ENCODE results near the gene NBL1. TPM values are rescaled to one million over a fixed set of nuclear protein-coding genes. Genes with fewer than 3 reads are reported as not detected.

Gene NBL1
- total and polyA plus RNA-seq, 8 donors = 63.2 to 257 (median 101) TPM

GRCh38 chr1:19640363-19641316, 3.5 kb upstream of the NBL1 start:
- DNase-seq = peak; percentile 56 to 61
- peaks cover 0 to 24% (median 0%) of the 10 kb centered on the region in 3 donors for H3K27me3 ChIP-seq
- H3K27ac ChIP-seq = peak overlapping the region in 3 of 5 donors; percentile 22 to 57 (median 44)
- 31 to 39% (median 35%) methylated on average over 9 to 14 of the region's 14 CpGs for WGBS, 5 donors
- no peak overlapping the region for H3K4me3 ChIP-seq
- H3K4me1 ChIP-seq = peaks cover 19 to 47% (median 31%) of the 10 kb centered on the region in 4 donors
- TF ChIP-seq EP300 (IDR thresholded peaks at IDR 0.05) (no peak), POLR2AphosphoS5 (IDR thresholded peaks at IDR 0.05) (no peak), POLR2A (IDR thresholded peaks at IDR 0.05) (no peak)
- TF ChIP-seq, protein P1, sequence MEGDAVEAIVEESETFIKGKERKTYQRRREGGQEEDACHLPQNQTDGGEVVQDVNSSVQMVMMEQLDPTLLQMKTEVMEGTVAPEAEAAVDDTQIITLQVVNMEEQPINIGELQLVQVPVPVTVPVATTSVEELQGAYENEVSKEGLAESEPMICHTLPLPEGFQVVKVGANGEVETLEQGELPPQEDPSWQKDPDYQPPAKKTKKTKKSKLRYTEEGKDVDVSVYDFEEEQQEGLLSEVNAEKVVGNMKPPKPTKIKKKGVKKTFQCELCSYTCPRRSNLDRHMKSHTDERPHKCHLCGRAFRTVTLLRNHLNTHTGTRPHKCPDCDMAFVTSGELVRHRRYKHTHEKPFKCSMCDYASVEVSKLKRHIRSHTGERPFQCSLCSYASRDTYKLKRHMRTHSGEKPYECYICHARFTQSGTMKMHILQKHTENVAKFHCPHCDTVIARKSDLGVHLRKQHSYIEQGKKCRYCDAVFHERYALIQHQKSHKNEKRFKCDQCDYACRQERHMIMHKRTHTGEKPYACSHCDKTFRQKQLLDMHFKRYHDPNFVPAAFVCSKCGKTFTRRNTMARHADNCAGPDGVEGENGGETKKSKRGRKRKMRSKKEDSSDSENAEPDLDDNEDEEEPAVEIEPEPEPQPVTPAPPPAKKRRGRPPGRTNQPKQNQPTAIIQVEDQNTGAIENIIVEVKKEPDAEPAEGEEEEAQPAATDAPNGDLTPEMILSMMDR (IDR thresholded peaks at IDR 0.05) = no peak
- H3K36me3 ChIP-seq = no peaks in the 10 kb centered on the region
- intact Hi-C loops (cut with DNase I; ENCODE audit: low total_unique reads) = no loop called here
- H3K9me3 ChIP-seq = no peaks in the 10 kb centered on the region

- peaks cover 42 to 71% (median 55%) of the 10 kb centered on the region in 4 donors for H3K4me1 ChIP-seq
- H3K36me3 ChIP-seq = no peaks in the 10 kb centered on the region
- H3K4me3 ChIP-seq = peak overlapping the region; percentile 60 to 77 (median 74)
- peak; percentile 59 to 63 for DNase-seq
- 28 to 50% (median 36%) methylated on average over 7 of the region's 7 CpGs for WGBS, 5 donors
- peak overlapping the region; percentile 75 to 96 (median 89) for H3K27ac ChIP-seq
- peaks cover 0 to 27% (median 0%) of the 10 kb centered on the region in 3 donors for H3K27me3 ChIP-seq
- TF ChIP-seq, protein P1 (IDR thresholded peaks at IDR 0.05) = no peak
- peak in 2 of 3 donors; percentile 18 to 26 for TF ChIP-seq POLR2AphosphoS5 (IDR thresholded peaks at IDR 0.05)
- no peaks in the 10 kb centered on the region for H3K9me3 ChIP-seq
- intact Hi-C loops (cut with DNase I; ENCODE audit: low total_unique reads) = no loop called here
Observed at GRCh38 chr1:19643121-19643520, 990 bp upstream of the NBL1 start.

DNA sequence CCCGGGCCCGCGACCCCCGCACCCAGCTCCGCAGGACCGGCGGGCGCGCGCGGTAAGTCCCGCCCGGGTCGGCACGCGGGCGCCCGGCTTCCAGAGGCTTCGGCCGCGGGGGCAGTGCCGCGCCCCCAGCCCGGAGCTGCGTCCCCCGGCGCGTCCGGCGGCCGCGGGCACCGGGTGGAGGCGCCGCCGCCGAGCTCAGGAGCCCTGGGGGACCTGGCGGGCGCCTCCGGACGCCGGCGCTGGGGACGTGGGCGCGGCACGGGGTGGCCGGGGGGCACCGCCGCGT, 227 bp downstream of the NBL1 start:
- Histone ChIP-seq H3K9me3 (no peaks in the 10 kb centered on the region), H3K27ac (peak overlapping the region; percentile 82 to 96 (median 89)), H3K4me1 (peaks cover 48 to 77% (median 63%) of the 10 kb centered on the region in 4 donors), H3K4me3 (peak overlapping the region; percentile 73 to 77 (median 74)), H3K27me3 (peaks cover 0 to 27% (median 0%) of the 10 kb centered on the region in 3 donors), H3K36me3 (no peaks in the 10 kb centered on the region)
- no peak for DNase-seq
- intact Hi-C loops (cut with DNase I; ENCODE audit: low total_unique reads) = no loop called here
- 0 to 1% (median 1%) methylated on average over 15 to 51 of the region's 51 CpGs; no CpG with 5 or more reads in 1 of the 5 donors for WGBS, 5 donors
- TF ChIP-seq, protein P1 (IDR thresholded peaks at IDR 0.05) = no peak
- TF ChIP-seq POLR2A (IDR thresholded peaks at IDR 0.05) (no peak), POLR2AphosphoS5 (IDR thresholded peaks at IDR 0.05) (no peak), EP300 (IDR thresholded peaks at IDR 0.05) (no peak)

GRCh38 chr1:19644681-19645410, 735 bp downstream of the NBL1 start:
- DNase-seq = peak; percentile 42 to 72
- TF ChIP-seq, protein P1 (IDR thresholded peaks at IDR 0.05) = no peak
- TF ChIP-seq POLR2A (IDR thresholded peaks at IDR 0.05) = no peak
- TF ChIP-seq EP300 (IDR thresholded peaks at IDR 0.05) = no peak
- TF ChIP-seq POLR2AphosphoS5 (IDR thresholded peaks at IDR 0.05) = no peak

More at GRCh38 chr1:19644681-19645410, 735 bp downstream of the NBL1 start:
- 1 to 5% (median 2%) methylated on average over 38 to 71 of the region's 71 CpGs for WGBS, 5 donors
- Histone ChIP-seq H3K36me3 (no peaks in the 10 kb centered on the region), H3K4me3 (peak overlapping the region; percentile 73 to 77 (median 74)), H3K4me1 (peaks cover 52 to 78% (median 66%) of the 10 kb centered on the region in 4 donors), H3K27ac (peak overlapping the region; percentile 82 to 96 (median 89)), H3K9me3 (no peaks in the 10 kb centered on the region), H3K27me3 (peaks cover 0 to 27% (median 0%) of the 10 kb centered on the region in 3 donors)
- intact Hi-C loops (cut with DNase I; ENCODE audit: low total_unique reads) = loop anchor here (5.0 kb wide), 1 partner anchor 163 kb away; no protein-coding TSS in a partner anchor
